HG03571 (cell line): Measurements from ENCODE around the gene SCFD2.
"Not testable (repeated sequence)": the region's sequence is repeated elsewhere in the genome, so short reads cannot be mapped to it uniquely, and the experiment has no call there.

Source experiments
- ATAC-seq: cut with Tn5 transposase; IDR thresholded peaks from one replicate; pipeline ENCODE4 v1.9.1; 2021; ENCODE audit not compliant: unreplicated experiment

SCFD2 gene

DNA sequence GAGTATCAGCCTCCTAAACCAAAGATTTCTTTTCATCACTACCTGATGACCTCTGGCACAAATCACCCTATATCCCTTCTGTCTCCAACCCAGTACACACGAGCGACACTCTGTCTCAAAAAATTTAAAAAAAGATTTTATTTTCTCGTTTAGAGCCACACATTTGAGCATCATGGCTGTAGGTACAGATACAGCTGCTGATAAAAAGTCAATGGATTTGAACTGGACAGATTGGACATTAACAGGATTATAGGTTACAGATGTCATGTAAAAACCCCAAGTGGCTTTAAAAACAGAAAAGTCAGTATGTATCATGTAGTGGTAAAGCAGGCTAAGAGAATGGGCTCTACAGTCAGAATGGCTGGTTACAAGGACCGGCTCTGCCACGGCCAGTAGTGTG is 171.1 kb downstream of the SCFD2 start:
- ATAC-seq: no peak

DNA sequence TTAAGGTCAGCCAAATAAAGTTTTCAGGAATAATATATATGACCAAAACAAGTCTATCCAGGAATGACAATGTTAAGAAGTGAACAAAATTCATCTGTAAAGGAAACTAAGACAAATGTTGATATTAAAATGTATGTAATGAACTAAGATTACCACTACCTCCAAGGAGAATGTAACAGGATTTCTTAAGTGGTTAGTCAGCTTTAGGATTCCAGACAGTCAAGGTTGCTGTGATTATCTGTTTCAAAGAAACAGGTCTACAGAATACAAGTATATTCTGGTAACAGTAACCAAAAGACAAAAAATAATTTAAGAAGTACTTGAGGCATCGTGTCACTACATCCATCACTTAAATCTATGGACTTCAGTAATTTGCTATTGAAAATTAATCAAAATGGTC is 172.8 kb downstream of the SCFD2 start:
- ATAC-seq: no peak

DNA sequence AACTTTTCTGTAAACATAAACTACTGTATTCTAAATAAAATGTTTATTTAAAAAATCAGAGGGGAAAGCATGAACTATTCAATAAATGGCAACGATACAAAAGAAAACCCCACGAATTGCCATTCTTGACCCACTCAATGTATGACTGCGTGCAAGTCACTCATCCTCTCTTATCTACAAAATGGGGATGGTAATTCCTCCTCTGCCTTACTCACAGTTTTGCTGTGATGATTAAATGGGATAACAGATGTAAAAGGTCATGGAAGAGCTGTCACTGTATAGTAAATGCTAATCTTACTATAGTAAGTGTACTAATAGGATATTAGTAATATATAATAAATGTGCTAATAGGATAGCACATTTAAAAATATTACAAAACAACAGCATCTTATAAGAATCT is 173.4 kb downstream of the SCFD2 start:
- no peak for ATAC-seq

DNA sequence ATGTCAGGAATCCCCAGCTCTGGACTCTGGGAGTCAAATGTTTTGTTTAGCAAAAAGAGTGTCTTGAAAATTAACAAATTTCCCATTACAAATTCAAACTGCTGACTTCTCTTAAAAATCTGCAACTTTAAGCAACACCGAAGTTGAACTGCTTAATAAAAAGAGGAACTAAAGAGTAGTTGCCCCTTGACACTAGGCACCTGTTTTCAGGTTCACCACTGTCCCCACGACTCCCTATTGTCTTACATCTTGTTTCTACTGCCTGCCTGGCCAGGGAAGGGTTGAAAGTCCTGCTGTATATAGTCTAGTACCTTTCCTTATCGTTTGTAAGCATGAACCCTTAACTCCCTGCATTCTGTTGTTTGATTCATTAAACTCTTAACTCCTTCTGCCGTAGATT is 173.9 kb downstream of the SCFD2 start:
- ATAC-seq: no peak

DNA sequence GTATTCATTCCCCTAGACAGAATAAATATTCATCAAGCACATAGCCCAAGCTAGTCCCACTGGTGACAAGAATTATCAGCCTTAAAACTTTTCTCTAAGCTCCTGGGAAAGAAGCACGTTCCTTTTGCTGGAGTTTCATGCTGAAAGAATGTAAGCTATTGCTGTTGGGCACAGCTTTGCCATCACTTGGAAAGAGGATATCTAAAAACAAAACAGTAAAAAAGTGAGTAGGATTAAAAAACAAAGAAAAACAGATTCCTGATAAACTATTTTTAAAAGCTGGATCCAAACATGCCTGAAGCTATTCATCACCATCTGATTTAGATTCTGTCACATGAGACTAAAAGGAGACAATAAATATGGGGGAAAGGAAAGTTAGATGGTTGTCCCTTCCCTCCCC is 176.8 kb downstream of the SCFD2 start:
- no peak for ATAC-seq

DNA sequence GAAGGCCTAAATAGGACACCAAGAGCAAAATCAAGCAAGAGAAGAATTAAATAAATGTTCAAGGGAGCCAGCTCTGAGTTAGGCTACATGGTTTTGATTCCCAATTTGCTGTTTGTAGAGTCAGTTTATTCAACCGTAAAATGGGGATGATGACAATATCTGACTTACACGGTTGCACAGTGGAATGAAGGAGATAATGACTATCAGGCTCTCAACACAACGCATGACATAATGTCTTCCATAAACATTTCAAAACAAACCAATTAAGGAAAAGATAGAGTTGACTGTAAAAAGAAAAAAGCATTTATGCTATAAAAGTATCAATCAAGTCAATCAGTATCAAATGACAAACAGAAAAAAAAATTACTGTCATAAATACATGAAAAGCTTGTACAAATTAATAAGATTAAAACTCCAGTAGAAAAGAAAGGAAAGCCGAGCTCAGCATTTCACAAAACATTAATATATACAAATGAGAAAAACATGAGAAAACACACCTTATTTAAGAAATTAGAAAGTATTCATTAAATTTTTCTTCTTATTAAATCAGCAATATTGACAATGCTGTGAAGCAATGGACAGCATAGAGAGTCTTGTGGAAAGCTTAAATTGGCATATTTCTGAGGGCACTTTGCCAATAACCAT is 179.0 kb downstream of the SCFD2 start:
- ATAC-seq: no peak

DNA sequence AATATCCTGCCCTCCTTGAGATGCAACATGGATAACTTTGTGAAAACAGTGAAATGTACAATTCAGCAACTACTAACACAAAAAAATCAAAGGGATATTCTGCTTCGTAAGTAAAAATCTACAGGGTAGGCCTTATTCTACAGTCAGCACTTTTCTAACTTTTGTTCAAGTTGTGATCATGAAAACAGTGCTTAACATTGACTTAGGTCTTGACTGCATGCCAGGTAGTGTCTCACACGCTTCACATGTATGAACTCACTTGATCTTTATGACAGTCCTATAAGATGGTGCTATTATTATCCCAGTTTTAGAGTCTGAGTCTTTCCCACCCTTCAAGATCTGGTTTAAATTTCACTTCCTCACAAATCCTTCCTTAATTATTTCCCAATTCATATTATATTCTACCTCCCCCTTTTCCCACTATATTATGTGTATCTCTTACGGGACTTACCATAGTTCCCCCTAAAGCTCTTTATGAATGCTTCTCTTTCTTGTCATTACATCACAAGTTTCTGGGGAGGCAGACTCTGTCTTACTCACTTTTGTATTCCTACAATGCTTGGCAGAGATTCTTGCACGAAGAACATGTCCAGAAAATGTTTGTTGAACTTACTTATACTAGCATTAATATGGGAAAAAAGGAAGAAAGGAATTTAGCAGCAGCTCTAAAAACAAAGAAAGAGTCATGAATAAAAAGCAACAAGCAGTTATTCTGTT is 179.8 kb downstream of the SCFD2 start:
- no peak for ATAC-seq

DNA sequence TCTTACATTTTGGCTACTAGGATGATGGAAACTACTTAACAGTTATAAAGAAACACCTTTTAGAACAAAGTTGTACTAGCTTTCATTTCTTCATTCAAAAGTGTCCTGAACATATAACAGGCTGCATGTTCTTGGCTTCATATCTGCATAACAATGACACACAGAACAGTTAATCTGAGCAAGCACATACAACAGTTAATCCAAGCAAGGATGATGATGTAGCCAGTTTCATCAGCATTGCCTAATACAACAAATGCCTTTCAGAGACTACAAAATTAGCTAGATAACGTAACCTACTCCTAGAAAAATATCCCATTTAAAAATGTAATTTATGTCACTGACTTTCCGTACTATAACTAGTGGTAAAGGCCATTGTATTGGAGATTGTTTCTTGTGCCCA is 182.1 kb downstream of the SCFD2 start:
- ATAC-seq: no peak

DNA sequence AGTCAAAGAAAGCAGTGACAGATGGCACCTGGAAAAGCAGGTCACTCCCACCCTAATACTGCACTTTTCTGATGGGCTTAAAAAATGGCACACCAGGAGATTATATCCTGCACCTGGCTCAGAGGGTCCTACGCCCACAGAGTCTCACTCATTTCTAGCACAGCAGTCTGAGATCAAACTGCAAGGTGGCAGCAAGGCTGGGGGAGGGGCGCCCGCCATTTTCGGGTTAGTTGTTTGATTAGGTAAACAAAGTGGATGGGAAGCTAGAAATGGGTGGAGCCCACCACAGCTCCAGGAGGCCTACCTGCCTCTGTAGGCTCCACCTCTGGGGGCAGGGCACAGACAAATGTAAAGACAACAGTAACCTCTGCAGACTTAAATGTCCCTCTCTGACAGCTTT is 188.1 kb downstream of the SCFD2 start:
- not testable (repeated sequence) for ATAC-seq

DNA sequence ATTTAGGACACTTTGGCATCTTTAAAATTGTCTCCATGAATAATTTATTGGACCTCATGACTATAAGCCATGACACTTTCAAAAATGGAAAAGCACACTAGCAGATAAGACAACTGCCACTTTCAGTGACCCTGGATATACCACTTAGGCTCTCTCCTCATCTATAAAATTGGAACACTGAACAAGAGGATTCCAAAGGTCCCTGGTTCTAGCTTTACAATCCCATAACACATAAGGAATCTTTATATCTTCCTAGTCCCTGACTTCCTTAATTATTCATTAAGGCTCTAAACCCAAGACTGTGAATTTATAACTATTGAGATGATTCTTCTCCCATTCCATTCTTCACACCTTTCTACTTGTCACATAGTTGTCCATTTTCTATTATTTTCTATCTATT is 190.2 kb downstream of the SCFD2 start:
- no peak for ATAC-seq

DNA sequence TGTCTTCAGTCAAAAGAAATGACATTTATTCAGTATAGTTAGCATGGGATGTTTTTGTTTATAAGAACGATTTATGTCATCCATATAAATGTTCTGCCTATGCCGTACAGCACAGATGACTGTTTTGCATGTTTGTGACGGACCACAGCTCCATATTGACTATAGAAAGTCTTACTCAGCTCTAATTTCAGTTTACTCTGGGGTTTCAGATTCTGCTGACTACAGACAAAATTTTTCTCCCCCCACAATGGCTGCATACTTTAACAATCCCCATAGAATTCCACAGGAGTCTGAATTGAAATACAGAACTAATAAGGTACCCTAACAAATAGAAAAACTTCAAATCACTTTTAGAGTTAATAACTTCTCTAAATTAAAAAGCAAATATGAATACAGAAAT is 191.0 kb downstream of the SCFD2 start:
- ATAC-seq: no peak

DNA sequence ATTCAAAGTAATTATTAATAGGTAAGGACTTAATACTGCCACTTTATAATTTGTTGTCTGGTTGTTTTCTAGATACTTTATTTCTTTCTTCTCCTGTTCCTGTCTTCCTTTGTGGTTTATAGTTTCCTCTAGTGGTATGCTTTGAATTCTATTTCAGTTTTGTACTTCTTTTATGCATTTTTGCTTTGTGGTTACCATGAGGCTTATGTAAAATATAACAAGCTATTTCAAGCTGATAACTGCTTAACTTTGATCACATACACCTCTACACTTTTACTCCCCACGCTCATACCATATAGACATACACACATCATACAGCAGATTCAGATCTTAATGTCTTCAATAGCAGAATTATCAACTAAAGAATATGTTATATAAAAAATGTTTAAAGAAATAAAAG is 192.3 kb downstream of the SCFD2 start:
- no peak for ATAC-seq

DNA sequence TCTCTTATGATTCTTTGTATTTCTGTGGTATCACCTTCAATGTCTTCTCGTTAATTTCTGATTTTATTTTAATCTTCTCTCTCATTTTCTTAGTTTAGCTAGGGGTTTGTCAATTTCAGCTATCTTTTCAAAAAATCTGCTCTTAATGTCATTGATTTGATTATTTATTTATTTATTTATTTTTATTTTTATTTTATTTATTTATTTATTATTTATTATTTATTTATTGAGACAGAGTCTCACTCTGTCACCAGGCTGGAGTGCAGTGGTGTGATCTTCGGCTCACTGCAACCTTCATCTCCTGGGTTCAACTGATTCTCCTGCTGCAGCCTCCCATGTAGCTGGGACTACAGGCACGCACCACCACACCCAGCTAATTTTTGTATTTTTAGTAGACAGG is 194.1 kb downstream of the SCFD2 start:
- ATAC-seq: no peak

DNA sequence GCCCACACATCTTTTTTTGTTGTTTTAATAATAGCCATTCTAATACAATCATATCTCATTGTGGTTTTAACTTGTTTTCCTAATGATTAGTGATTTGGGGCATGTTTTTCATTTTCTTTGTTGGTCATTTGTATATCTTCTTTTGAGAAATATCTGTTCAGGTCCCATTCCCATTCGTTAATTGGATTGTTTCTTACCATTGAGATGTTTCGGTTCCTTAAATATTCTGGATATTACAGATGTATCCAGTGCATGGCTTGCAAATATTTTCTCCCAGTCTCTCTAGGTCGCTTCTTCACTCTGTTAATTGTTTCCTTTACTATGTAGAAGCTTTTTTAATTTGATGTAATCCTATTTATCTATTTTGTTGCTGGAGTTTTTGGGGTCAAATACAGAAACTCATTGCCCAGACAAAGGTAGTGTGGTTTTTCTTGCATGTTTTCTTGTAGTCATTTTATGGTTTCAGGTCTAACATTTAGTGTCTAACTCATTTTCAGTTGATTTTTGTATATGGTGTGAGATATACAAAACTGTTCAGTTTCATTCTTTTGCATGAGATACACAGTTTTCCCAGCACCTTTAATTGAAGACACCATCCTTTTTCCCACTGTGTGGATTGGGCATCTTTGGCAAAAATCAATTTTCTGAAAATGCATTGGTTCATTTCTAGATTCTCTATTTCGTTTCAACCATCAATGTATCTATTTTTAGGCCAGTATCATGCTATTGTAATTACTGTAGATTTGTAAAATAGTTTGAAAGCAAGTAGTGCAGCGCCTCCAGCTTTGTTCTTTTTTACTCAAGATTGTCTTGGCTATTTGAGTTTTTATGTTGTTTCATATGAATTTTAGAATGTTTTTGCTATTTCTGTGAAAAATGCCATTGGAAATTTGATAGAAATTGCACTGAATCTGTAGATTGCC is 195.9 kb downstream of the SCFD2 start:
- ATAC-seq: no peak

DNA sequence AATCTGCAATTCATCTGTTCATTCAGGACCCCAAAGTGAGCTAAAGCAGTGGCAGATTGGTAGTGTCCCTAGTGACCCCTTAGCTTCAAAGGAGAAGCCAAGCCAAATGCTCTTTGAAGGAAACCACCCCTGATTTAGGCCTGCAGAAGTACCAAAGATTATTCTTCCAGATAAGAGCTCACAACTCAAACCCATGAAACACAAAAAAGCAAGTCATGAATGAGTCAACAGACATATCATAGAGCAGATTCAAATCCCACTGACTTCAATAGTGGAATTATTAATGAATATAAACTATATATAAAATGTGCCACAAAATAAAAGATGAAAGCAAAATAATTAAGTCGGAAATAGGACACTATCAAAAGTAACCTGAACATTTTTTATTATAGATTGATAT is 197.6 kb downstream of the SCFD2 start:
- ATAC-seq: no peak

DNA sequence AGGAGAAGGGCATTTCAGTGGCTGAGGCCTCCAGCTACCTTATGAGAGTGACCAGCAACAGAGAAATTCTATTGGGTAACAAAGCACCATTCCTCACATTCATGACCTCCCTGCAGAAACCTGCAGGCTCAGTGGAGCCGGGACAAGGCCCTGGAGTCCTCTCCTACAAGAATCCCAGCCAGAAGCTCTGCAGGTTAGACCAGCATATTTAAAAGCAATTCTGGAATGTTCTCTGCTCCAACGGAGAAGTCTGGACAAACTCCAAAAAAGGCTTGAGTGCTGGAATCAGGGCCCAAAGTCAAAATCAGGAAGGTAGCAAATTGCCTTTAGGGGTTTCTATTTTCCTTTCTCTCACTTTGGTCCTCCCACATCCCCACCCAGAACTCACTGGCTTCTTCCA is 202.9 kb downstream of the SCFD2 start:
- ATAC-seq: no peak

DNA sequence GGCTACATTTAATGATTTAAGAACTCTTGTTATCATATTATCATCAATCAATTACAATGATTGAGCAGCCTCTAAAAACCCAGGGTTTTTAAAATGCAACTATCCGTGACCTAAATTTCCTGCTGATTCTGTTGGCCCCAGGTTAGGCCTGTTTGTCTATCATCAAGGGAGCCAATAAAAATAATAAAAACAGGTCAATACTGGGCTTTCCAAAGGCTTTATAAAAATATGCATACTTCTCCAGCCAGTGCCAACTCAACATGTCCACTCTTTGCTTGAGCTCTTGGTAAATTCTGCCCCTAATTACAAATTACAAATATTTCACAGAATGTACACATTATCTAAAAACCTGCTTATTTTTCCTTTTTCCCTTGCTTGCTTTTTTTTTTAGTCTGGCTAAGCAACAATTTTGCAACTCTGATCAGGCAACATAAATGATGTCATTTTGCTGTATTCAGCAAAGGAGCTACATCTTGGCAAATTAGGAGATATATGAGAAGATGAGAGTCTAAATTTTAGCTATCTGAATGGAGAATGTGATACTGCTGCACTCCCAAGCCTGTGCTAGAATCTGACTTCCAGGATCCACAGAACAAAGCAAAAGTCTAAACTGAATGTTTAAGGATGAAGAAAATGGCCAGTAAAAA is 204.0 kb downstream of the SCFD2 start:
- ATAC-seq: no peak

DNA sequence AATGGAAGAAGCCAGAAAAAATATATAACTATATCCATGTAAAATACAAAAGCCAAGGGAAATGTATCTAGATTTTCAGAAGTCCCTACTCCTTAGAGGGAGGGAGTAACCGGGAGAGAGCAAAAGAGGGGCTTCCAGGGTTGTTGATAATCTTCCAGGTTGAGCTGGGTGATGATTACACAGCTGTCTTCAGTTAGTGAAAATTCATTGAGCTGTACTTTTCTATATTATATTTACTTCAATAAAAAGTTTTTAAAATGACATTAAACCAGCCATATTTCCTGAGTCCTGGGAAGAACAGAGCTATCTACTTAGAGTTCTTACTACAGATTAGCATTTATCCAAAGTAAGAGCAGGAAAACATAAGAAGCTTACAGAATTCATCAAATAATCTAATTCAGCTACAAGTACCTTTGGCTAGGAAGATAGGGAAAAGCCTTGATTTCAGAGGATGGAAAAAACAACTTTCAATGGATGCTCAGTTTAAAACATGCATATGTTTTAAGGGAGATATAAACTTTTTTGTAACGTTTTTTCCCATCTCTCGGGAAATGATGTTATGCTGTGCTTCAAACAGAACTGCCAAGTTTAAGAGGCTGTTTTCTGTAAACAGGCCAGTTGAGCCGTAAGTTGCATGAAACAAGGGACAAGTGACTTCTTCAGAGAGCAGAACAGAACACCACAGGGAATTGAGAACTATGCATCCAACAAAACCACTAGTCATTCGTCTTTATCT is 204.6 kb downstream of the SCFD2 start:
- no peak for ATAC-seq

DNA sequence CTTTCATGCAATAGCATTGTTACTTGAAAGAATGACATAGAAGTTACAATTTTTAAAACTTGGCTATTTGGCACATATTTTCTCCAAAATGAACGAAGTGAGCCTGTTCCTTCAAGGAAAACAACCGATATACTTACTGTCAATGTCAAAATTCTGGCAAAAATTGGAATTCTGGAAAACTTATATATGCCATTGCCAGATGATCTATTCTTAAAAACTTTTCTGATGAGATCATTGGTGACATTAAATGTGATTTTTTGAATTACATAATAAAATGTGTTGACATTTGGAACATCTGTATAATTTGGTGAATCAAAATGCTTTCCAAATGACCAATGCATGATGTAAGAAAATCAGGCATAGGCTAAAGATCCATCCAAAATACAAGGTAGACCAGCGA is 209.0 kb downstream of the SCFD2 start:
- no peak for ATAC-seq

DNA sequence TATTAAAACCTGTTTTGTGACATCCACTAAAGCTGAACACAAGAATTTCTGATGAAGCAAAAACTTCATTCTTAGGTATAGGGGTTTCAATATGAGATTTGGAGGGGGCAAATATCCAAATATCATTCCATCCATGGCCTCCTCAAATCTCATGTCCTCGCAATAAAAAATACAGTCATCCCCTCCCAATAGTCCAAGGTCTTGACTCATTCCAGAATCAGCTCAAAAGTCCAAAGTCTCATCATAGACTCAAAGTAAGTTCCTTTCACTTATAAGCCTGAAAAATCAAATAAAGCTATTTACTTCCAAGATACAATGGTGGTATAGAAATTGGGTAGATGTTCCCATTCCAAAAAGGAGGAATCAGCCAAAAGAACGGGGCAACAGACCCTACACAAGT is 213.4 kb downstream of the SCFD2 start:
- ATAC-seq: no peak

DNA sequence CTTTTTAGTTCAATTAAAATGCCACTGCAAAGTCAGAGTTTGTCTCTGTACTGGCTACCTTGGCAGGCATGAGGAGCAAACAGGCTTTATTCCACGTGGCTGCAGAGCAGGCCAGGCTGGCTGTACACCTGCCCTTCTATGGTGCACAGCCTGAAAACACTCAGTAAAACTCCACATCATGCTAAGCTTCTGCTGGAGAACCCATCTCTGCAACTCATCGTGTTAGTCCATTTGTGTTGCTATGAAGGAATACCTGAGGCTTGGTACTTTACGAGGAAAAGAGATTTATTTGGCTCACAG is 214.4 kb downstream of the SCFD2 start:
- no peak for ATAC-seq
